ENCODE results near the gene EEF2K.
"Not testable (repeated sequence)": the region's sequence is repeated elsewhere in the genome, so short reads cannot be mapped to it uniquely, and the experiment has no call there.

EEF2K gene

DNA sequence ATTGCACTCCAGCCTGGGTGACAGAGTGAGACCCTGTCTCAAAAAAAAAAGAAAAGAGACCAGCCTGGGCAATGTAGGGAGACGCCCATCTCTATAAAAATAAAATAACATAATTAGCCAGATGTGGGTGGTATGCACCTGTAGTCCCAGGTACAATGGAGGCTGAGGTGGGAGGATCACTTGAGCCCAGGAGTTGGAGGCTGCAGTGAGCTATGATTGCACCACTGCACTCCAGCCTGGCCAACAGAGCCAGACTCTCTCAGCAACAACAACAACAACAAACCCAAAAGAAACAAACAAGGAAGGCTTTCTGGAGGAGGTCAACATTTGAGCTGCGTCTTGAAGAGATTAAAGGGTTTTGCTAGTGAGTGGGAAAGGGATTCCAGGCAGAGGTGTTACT is 8.3 kb downstream of the EEF2K start:
- Histone ChIP-seq H3K27ac (no peak overlapping the region), H3K4me3 (ENCODE audit: low read depth, low read length) (no peak overlapping the region), H3K4me2 (ENCODE audit: low read length) (no peak overlapping the region), H3K9ac (no peak overlapping the region), H3K9me3 (ENCODE audit: control insufficient read depth, low read length) (no peaks in the 10 kb centered on the region), H3K27me3 (ENCODE audit: control insufficient read depth, insufficient read depth, low read length) (no peaks in the 10 kb centered on the region), H2AFZ (no peak overlapping the region), H3K36me3 (ENCODE audit: control insufficient read depth, insufficient read depth, low read length) (no peaks in the 10 kb centered on the region), H3K79me2 (no peaks in the 10 kb centered on the region), H3K4me1 (no peaks in the 10 kb centered on the region)
- TF ChIP-seq, protein P1, sequence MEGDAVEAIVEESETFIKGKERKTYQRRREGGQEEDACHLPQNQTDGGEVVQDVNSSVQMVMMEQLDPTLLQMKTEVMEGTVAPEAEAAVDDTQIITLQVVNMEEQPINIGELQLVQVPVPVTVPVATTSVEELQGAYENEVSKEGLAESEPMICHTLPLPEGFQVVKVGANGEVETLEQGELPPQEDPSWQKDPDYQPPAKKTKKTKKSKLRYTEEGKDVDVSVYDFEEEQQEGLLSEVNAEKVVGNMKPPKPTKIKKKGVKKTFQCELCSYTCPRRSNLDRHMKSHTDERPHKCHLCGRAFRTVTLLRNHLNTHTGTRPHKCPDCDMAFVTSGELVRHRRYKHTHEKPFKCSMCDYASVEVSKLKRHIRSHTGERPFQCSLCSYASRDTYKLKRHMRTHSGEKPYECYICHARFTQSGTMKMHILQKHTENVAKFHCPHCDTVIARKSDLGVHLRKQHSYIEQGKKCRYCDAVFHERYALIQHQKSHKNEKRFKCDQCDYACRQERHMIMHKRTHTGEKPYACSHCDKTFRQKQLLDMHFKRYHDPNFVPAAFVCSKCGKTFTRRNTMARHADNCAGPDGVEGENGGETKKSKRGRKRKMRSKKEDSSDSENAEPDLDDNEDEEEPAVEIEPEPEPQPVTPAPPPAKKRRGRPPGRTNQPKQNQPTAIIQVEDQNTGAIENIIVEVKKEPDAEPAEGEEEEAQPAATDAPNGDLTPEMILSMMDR (IDR thresholded peaks at IDR 0.05), result no peak

DNA sequence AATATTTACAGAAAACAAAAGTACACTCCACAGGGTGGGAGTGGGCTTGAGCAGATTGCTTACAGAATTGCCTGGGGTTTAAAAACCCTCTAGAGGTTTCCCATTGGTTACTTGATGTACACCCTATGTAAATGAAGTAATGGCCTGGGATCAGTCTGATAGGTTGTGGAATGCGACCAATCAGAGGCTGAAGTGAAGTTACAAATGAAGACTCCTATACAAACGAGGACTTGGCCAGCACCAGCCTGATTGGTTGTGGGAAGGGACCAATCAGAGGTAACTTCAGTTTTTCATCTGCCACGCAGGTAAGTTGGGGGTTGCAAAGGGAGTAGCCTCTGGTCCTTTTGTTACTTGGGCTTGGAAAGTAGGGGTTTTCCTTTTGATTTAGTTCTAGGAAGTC is 8.8 kb downstream of the EEF2K start:
- Histone ChIP-seq H3K79me2 (no peaks in the 10 kb centered on the region), H3K9ac (no peak overlapping the region), H3K27ac (no peak overlapping the region), H3K36me3 (ENCODE audit: control insufficient read depth, insufficient read depth, low read length) (no peaks in the 10 kb centered on the region), H3K4me2 (ENCODE audit: low read length) (no peak overlapping the region), H3K27me3 (ENCODE audit: control insufficient read depth, insufficient read depth, low read length) (no peaks in the 10 kb centered on the region), H3K9me3 (ENCODE audit: control insufficient read depth, low read length) (no peaks in the 10 kb centered on the region), H3K4me3 (ENCODE audit: low read depth, low read length) (no peak overlapping the region), H3K4me1 (no peaks in the 10 kb centered on the region), H2AFZ (no peak overlapping the region)
- TF ChIP-seq, protein P1 (IDR thresholded peaks at IDR 0.05), result no peak

DNA sequence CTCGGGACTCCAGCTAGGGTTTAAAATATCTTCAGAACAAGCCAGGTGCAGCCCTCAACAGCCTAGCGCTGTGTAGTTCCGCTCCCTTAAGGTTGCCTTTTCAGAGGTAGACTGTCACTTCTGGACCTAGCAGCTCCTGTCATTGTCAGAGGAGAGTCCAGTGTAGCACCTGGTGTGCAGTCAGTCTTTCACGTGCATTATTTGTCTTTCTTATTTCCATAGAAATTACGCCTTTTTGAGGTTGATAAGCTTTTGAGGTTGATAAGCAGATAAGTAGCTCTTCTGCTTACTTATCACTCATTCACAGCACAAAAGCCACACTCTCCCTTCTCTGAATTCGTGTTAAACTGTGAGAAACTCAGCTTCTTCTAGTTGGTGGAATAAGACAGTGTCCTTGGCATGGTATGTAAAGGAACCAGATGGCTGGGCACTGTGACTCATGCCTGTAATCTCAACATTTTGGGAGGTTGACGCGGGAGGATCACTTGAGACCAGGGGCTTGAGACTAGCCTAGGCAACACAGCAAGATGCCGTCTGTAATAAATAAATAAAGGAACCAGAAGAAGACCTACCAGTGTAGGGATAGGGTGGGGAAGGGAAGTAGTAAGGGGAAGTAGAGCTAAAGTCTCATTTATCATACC is 10.2 kb downstream of the EEF2K start:
- Histone ChIP-seq H3K27me3 (ENCODE audit: control insufficient read depth, insufficient read depth, low read length) (no peaks in the 10 kb centered on the region), H3K27ac (no peak overlapping the region), H3K4me2 (ENCODE audit: low read length) (no peak overlapping the region), H2AFZ (no peak overlapping the region), H3K36me3 (ENCODE audit: control insufficient read depth, insufficient read depth, low read length) (no peaks in the 10 kb centered on the region), H3K4me3 (ENCODE audit: low read depth, low read length) (no peak overlapping the region), H3K4me1 (peaks cover 4% of the 10 kb centered on the region), H3K9me3 (ENCODE audit: control insufficient read depth, low read length) (no peaks in the 10 kb centered on the region), H3K9ac (no peak overlapping the region), H3K79me2 (no peaks in the 10 kb centered on the region)
- TF ChIP-seq, protein P1 (IDR thresholded peaks at IDR 0.05), result no peak

DNA sequence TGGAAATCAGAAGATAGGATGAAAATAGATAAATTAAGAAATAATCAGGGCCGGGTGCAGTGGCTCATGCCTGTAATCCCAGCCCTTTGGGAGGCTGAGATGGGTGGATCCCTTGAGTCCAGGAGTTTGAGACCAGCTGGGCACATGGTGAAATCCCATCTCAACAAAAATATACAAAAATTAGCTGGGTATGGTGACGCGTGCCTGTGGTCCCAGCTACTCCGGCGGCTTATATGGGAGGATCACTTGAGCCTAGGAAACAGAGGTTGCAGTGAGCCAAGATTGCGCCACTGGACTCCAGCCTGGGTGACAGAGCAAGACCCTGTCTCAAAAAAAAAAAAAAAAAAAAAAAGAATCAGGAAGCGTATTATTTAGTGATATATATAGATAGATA is 10.8 kb downstream of the EEF2K start:
- not testable (repeated sequence) for H3K4me2 ChIP-seq (ENCODE audit: low read length); H2AFZ ChIP-seq; H3K9ac ChIP-seq; H3K4me1 ChIP-seq; H3K9me3 ChIP-seq (ENCODE audit: control insufficient read depth, low read length); H3K27me3 ChIP-seq (ENCODE audit: control insufficient read depth, insufficient read depth, low read length); H3K36me3 ChIP-seq (ENCODE audit: control insufficient read depth, insufficient read depth, low read length); H3K27ac ChIP-seq; H3K4me3 ChIP-seq (ENCODE audit: low read depth, low read length); H3K79me2 ChIP-seq

DNA sequence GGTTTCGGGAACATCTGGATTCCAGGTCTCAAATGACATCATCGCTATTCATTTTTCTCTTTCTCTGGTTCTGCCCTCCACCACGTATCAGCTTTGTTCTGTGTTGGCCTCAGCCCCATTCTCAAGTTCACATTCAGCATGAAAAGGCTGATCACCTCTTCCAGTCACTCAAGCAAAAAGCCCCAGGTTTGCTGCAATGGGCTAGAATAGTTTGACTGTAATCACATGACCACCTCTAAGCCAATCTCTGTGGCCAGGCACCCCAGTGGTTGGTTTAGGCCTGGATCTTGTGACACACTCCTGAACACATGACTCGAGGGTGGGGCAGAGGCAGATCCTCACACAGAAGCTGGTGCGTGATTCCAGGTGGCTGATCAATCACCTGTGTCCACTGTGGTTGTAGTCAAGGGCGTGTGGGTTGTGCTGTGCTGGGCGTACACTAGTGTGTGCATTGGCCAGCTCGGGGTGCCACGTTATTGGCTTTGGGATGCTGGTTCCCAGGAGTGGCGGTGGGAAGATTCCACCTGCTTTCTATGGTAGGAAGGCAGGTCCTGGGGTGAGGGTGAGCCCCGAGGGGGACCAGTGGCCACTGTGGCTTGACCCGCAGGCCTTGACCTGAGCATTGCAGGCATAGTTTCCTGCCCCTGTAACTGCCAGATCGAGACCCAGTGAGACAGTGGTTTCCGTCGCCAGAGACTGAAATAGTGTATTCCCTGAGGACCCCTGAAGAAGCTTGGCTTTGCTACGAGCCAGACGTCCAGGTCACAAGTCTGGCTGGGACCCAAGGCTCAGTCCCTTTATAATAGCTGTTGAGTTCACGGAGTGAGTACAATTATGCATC is 12.0 kb downstream of the EEF2K start:
- Histone ChIP-seq H3K4me3 (ENCODE audit: low read depth, low read length) (no peak overlapping the region), H3K36me3 (ENCODE audit: control insufficient read depth, insufficient read depth, low read length) (no peaks in the 10 kb centered on the region), H3K79me2 (no peaks in the 10 kb centered on the region), H3K4me1 (peaks cover 4% of the 10 kb centered on the region), H3K9ac (no peak overlapping the region), H3K27ac (no peak overlapping the region), H3K9me3 (ENCODE audit: control insufficient read depth, low read length) (no peaks in the 10 kb centered on the region), H3K4me2 (ENCODE audit: low read length) (no peak overlapping the region), H2AFZ (no peak overlapping the region), H3K27me3 (ENCODE audit: control insufficient read depth, insufficient read depth, low read length) (no peaks in the 10 kb centered on the region)
- TF ChIP-seq, protein P1 (IDR thresholded peaks at IDR 0.05), result no peak
